ENCODE results near the gene RFNG. TPM values are rescaled to one million over a fixed set of nuclear protein-coding genes. Genes with fewer than 3 reads are reported as not detected.

Gene RFNG
- total and polyA plus RNA-seq, 9 donors: 20.9 to 61.3 (median 44.7) TPM

GRCh38 chr17:82049521-82049971 lies 2.1 kb downstream of the RFNG start:
- no peaks in the 10 kb centered on the region for H3K27me3 ChIP-seq
- no peak overlapping the region for H3K27ac ChIP-seq
- no peak overlapping the region for H3K4me3 ChIP-seq
- intact Hi-C loops (cut with DNase I): no loop called here
- peaks cover 9% of the 10 kb centered on the region for H3K4me1 ChIP-seq (ENCODE audit: insufficient read depth)
- TF ChIP-seq CTCF (IDR thresholded peaks at IDR 0.05) (no peak), POLR2A (IDR thresholded peaks at IDR 0.05) (no peak), EP300 (IDR thresholded peaks at IDR 0.05) (no peak)
- no peaks in the 10 kb centered on the region for H3K9me3 ChIP-seq
- peak in 2 of 5 donors; percentile 8 to 23 for DNase-seq
- 80 to 92% (median 92%) methylated on average over 3 to 16 of the region's 16 CpGs for WGBS, 3 donors
- no peaks in the 10 kb centered on the region for H3K36me3 ChIP-seq

GRCh38 chr17:82049106-82049505 lies 2.5 kb downstream of the RFNG start:
- Histone ChIP-seq H3K27ac (no peak overlapping the region), H3K9me3 (no peaks in the 10 kb centered on the region), H3K27me3 (no peaks in the 10 kb centered on the region), H3K4me1 (ENCODE audit: insufficient read depth) (peaks cover 9% of the 10 kb centered on the region), H3K36me3 (no peaks in the 10 kb centered on the region), H3K4me3 (no peak overlapping the region)
- TF ChIP-seq POLR2A (IDR thresholded peaks at IDR 0.05): no peak
- no peak for TF ChIP-seq EP300 (IDR thresholded peaks at IDR 0.05)
- TF ChIP-seq CTCF (IDR thresholded peaks at IDR 0.05): no peak
- 80 to 89% (median 87%) methylated on average over 6 to 8 of the region's 8 CpGs for WGBS, 3 donors
- no peak for DNase-seq
- intact Hi-C loops (cut with DNase I): no loop called here

- no peaks in the 10 kb centered on the region for H3K9me3 ChIP-seq
- WGBS, 3 donors: 78 to 82% (median 79%) methylated on average over 20 of the region's 20 CpGs
- no peak for TF ChIP-seq CTCF (IDR thresholded peaks at IDR 0.05)
- no peak for TF ChIP-seq EP300 (IDR thresholded peaks at IDR 0.05)
- no peak for TF ChIP-seq POLR2A (IDR thresholded peaks at IDR 0.05)
- H3K4me1 ChIP-seq (ENCODE audit: insufficient read depth): peaks cover 9% of the 10 kb centered on the region
- DNase-seq: no peak
- H3K27ac ChIP-seq: no peak overlapping the region
- no peaks in the 10 kb centered on the region for H3K27me3 ChIP-seq
- intact Hi-C loops (cut with DNase I): no loop called here
- no peak overlapping the region for H3K4me3 ChIP-seq
- H3K36me3 ChIP-seq: no peaks in the 10 kb centered on the region
Observed at GRCh38 chr17:82048571-82048971, 3.0 kb downstream of the RFNG start.

GRCh38 chr17:82047914-82048570 lies 3.6 kb downstream of the RFNG start:
- Histone ChIP-seq H3K4me1 (ENCODE audit: insufficient read depth) (peaks cover 9% of the 10 kb centered on the region), H3K27ac (no peak overlapping the region), H3K36me3 (no peaks in the 10 kb centered on the region), H3K9me3 (no peaks in the 10 kb centered on the region), H3K4me3 (no peak overlapping the region), H3K27me3 (no peaks in the 10 kb centered on the region)
- 85 to 88% (median 86%) methylated on average over 21 to 25 of the region's 25 CpGs for WGBS, 3 donors
- TF ChIP-seq EP300 (IDR thresholded peaks at IDR 0.05) (no peak), CTCF (IDR thresholded peaks at IDR 0.05) (no peak), POLR2A (IDR thresholded peaks at IDR 0.05) (no peak)
- intact Hi-C loops (cut with DNase I): no loop called here
- DNase-seq: no peak
